HG03469 (cell line): ENCODE measurements around the gene ACSS2.

Experiments
- ATAC-seq: cut with Tn5 transposase; IDR thresholded peaks from one replicate; pipeline ENCODE4 v1.9.1; 2021; ENCODE audit warnings: mild to moderate bottlenecking, moderate library complexity, moderate number of reproducible peaks; ENCODE audit not compliant: unreplicated experiment

Gene ACSS2, protein sequence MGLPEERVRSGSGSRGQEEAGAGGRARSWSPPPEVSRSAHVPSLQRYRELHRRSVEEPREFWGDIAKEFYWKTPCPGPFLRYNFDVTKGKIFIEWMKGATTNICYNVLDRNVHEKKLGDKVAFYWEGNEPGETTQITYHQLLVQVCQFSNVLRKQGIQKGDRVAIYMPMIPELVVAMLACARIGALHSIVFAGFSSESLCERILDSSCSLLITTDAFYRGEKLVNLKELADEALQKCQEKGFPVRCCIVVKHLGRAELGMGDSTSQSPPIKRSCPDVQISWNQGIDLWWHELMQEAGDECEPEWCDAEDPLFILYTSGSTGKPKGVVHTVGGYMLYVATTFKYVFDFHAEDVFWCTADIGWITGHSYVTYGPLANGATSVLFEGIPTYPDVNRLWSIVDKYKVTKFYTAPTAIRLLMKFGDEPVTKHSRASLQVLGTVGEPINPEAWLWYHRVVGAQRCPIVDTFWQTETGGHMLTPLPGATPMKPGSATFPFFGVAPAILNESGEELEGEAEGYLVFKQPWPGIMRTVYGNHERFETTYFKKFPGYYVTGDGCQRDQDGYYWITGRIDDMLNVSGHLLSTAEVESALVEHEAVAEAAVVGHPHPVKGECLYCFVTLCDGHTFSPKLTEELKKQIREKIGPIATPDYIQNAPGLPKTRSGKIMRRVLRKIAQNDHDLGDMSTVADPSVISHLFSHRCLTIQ

DNA sequence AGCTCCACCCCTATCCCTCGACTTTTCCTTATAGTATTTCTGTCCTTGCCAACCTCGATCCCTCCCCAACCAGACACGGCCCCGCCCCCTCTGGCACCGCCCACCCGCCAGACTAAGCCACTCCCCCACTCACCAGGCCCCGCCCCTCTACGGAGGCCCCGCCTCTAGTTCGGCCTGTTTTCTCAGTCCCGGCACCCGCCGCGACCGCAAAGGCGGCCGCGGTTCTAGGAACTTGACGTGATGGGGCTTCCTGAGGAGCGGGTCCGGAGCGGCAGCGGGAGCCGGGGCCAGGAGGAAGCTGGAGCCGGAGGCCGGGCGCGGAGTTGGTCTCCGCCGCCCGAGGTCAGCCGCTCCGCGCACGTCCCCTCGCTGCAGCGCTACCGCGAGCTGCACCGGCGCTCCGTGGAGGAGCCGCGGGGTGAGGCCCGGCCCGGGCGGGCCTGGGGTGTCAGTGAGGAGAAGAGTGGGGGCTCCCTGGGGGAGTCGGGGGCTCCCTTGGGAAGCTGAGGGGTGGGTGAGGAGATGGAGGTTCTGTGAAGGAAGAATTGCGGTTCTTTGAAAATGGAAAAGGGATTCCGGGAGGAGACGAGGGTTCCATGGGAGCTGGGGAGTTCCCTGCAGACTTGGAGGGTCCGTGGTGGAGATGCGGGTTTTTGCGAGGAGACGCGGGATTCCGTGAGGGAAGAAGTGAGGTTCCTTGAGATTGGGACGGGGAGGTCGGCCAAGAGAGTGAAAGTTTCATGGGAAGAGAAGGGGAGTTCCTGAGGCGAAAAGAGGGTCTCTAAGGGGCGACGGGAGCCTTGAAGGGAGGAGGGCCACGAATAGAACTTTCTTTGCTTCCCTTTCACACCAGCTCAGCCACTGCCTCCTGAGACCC lies at the start of gene ACSS2:
Gene ACSS2, plus strand, starts transcription at position 207 of the 877 bp plus-strand sequence. Its CDS starts 34 bp downstream, at position 241.
- ATAC-seq = no peak

DNA sequence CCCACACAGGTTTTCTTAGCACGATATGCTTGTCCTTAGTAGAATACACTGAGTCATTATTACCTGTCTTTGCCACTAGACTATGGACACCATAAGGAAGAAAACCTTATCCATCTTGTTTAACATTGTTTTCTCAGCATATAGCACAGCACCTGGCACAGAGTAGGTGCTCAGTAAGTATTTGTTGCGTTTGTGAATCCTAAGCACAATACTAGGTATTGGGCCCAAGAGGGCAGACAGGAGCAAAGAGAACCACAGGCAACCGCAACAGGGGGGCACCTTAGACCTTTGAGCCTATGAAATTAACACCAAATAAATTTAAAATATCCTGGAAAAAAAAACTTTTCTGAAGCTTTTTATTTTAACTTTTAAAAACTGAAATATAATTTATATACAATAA lies 47.2 kb upstream of the ACSS2 start:
- no peak for ATAC-seq

DNA sequence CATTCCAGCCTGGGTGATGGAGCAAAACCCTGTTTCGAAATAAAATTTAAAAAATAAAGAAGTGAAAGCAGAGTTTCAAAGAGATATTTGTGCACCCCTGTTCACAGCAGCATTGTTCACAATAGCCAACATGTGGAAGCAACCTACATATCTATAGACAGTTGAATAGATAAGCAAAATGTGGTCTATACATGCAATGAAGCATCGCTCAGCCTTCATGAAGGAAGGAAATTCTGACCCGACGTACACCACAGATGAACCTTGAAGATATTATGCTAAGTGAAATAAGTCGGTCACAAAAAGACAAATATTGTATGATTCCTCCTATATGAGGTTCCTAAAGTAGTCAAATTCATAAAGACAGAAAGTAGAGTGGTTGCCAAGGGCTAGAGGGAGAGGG lies 44.5 kb upstream of the ACSS2 start:
- ATAC-seq = no peak

DNA sequence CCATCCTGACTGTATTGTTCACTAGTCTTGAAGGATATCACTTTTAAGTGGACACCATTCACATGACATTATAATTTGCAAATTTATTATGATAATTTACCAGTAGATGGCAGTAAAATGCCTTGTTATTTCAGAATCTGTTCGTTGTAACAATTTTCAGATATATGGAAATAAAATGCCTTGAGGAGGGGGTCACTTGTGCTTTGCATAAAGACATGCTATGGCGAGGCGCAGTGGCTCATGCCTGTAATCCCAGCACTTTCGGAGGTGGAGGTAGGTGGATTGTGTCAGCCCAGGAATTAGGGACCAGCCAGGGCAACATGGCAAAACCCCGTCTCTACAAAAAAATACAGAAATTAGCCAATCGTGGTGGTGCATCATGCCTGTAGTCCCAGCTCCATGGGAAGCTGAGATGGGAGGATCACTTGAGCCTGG lies 41.9 kb upstream of the ACSS2 start:
- no peak for ATAC-seq

DNA sequence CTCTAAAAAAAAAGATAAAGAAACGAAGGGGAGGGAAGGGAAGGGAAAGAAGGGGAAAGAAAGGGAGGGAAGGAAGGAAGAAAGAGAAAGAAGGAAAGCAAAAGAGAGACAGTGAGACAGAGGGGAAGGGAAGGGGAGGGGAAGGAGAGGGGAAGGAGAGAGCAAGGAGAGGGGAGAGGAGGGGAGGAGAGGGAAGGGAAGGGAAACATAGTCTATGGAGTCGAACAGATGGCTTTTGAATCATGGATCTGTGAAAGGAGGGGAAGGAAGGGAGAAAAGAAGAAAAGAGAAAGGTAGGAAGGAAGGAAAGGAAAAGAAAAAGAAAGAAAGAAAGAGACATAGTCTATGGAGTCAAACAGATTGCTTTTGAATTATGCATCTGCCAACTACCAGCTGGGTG lies 34.3 kb upstream of the ACSS2 start:
- no peak for ATAC-seq

DNA sequence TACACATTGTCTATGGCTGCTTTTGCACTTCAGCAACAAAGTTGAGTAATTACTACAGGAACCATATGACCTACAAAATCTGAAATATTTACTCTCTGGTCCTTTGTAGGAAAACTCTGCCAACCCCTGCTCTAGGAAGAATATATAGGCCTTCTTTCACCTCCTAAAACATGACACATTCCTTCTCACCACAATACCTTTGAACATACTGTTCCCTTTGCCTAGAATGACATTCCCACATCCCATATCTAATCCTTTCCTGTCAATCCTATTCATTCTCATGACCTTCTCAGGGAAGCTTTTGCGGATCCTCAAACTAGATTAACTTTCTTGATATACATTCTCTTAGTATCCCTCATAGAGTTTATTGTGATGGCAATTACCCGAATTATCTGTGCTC lies 33.0 kb upstream of the ACSS2 start:
- ATAC-seq = no peak

DNA sequence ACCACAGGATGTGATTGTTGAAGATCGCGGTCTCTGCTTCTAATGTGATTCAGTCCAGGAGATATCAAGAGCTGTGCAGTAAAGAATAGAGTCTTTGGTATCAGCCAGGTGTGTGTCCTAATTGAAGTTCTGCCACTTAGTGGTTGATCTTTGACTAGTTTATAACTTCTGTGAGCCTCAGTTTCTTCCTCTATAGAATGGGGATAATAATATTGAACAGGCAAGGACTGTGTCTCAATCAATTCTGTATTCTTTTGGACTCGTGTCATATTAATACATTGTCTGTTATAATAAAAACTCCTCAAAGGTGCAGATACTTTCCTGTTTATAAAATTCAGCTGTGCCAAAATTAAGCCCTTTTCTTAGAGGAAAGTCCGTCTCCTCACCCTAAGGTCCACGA lies 27.8 kb upstream of the ACSS2 start:
- ATAC-seq = no peak

DNA sequence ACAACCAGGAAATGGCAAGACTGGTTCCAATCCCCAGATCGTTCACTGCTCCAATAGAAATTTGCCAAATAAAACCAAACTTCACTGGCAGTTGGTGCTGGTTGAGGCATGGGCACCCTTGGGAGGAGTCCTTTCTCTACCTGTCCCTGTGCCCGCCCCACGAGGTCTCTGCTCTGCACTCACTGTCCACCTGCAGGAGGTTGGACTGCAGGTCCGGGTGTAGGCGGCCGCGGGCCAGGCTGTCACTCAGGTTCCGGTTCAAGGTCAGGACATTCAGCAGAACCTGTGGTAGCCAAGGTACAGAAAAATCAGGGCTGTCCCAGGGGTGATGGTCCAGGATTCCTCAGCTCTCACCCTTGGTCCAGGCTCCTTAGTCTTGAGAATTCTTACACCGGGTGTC lies 26.6 kb upstream of the ACSS2 start:
- ATAC-seq = no peak

DNA sequence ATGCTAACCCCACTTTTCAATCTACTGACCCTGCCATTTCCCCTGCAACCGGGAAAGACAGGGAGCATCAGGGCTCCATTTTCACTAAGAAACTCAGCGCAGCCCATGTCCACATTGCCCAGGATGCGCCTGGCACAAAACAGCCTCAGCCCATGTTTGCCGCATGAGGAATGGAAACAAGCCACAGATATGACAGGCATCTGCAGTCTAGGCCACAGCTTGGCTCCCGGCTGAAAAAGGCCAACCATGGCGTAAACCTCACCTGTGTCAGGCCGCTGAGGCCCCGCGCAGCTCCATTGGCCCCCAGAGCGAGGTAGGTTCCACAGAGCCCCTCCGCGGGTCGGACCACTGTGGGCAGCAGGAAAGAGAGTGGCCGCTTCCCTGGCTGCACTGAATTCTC lies 25.4 kb upstream of the ACSS2 start:
- no peak for ATAC-seq

DNA sequence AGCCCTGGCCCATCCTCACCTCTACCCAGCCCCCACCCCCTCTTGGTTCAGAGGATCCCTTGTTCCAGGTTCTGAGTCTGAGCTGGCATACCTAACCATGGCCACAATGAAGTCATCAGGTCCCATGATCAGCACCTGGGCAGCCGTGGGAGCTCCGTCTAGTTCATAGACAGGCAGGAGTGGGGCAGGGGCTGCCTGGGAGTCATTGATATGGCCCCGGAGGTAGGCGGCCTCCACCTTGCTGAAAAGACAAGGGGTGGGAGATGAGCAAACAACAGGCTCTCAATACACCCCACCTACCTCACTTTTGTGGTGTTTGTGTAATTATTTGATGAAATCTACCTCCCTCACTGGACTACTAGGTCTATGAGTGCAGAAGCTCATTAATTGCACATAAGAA lies 24.1 kb upstream of the ACSS2 start:
- no peak for ATAC-seq

DNA sequence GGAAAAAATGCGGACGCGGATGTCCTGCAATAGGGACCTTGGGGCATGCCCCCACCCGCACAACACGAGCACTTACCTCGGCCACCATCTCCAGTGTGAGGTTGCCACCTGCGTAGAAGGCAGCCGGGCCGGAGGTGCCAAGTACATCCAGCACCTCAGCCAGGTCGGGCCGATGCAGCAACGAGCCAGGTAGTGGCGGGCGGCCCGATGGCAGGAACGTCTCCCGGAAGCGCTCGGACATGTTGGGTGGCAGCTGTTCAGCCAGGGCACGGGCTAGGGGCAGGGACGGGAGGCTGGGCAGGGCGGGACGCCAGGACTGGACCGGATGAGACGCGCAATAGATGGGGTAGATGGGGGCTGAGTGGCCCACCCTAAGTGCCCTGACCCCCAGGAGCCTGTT lies 17.0 kb upstream of the ACSS2 start:
- ATAC-seq = no peak

DNA sequence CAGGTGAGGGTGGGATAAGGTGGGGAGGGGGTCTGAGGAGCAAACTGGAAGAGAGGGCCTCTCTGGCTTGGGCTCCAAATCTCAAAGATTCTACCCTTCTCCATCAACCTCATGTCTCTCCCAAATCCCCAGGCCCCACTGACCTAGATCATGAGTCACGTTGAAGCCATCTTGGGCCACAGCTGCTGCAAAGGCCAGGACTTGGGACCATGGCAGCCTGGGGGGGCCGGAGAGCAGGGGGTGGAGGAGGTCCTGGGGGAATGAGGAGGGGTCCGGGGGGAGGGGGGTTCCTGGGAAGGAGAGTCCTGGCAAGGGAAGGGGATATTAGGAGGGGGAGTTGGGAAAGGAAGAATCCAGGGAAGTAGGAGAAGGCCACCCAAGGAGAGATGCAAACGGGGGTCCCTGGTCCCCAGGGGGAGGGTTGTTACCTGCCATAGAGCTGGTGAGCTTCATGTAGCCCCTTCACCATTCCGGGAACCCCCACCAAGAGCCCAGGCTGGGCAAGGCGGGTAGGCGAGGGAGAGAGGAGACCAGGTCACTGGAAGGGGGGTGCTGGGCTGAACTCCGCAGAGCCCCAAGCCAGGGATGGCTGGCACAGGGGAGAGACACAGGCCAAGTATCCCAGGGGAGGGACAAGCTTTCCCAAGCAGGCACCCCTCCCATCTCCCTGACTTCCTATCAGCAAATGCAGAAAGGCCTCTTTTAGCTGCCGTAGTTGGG lies 16.4 kb upstream of the ACSS2 start:
- ATAC-seq = no peak

DNA sequence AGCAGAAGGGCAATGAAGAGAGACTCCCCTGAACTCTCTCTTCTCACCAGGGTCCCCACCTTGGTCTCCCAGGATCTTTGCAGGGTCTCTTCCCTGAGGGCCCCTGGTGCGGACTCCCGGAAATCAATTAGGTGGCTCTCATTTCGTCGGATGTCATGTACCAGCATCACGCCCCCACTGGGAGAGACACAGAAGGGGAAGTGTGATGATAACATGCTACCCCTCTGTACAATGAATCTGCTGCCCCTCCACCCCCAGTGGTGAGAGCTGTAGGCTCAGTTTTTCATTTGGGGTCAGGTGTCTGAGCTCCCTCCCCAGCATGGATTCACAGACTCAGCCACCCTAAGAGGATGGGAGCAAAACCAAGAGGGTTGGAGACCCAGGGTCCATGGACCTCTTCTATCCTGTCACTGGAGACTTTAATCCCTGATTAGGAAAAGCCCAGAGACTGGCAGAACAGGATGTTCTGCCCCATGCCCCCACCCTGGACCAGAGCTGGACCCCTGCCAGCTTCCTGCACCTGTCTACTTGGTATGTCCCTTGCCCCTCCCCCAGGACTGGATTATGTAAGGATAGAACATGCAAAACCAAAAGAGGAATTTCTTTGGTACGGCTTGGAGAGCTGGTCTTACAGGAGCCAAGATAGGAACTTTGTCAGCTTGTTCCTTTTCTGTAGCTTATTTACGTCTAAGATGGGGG lies 14.9 kb upstream of the ACSS2 start:
- ATAC-seq = no peak

DNA sequence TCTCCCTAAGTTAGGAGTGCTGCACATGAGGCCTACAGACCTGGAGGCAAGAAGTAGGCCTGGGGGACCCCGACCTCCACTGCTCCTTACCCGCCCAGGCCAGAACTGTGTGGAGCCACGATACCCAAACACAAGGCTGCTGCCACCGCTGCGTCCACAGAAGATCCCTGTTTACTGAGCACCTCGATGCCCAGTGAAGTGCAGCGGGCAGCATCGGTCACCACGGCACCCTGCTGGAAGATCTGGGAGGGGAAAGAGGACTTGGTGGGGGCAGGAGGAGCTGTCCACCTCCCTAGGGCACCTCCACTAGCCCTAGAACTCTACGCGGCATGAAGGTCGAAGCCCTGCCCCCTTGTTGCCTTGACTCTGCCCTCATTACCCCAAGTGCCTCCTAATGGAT lies 13.7 kb upstream of the ACSS2 start:
- no peak for ATAC-seq

DNA sequence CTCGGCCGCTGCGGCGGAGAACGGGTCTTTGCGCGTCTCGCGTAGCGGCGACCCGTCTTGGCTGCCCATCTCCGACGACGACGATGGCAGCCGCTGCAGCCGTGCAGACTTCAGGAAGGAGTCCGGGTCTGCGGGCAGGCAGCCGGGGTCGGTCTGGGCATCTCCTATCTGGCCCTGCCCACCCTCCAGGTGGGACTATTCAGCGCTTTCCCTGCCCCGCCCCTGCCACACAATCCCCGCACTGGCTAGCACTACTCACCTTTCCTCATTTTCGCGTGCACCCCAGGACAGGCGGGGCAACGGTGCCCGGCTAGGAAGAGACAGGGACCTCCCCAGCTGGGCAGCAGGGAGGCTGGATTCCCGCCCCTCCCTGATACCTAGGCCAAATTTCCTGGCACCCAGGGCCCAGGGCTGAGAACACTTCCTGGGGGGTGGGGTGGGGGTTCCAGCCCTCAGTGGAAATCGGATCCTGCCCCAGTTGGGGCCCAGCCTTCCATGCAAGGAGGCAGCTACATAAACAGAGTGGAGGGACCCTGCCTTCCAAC lies 12.9 kb upstream of the ACSS2 start:
- no peak for ATAC-seq

DNA sequence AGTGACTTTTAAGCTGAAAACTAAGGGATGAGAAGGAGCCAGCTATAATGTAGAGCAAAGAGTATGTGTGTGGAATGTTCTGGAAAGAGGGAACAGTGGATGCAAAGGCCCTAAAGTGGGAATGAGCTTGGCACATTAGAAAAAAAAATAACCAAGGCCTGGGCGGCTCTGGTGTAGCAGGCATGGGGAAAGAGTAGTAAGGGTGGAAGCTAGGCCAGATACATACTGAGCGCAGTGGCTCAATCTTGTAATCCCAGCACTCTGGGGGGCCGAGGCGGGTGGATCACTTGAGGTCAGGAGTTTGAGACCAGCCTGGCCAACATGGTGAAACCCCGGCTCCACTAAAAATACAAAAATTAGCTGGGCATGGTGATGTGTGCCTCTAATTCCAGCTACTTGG lies 12.2 kb upstream of the ACSS2 start:
- no peak for ATAC-seq

DNA sequence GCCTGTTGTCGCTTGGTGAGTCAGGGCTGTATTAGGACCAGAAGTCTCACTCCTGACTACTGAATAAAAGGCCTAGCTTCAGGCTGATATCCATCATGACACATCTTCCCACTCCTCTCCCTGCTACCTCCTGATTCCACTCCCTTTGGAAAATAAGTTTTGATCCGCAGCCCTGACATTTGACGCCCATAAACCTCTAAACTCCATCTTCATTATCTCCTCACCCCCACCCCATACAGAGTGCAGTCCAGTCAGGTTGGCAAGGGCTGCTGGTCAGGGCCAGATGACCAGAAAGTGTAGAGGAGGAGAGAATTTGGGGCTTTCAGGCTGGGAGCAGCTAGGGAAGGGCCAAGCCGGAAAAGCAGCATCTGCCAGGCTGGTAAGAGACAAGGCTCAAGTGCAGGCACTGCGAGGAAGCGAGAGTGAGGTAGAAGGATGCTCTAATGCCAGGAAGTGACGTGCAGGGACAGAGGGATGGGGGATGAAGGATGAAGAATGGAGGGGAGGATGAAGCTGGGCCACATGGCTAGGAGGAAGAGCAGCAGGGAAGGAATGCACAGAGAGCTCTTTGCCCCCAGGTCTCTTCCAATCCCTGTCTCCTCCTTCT lies 5.0 kb upstream of the ACSS2 start:
- no peak for ATAC-seq

DNA sequence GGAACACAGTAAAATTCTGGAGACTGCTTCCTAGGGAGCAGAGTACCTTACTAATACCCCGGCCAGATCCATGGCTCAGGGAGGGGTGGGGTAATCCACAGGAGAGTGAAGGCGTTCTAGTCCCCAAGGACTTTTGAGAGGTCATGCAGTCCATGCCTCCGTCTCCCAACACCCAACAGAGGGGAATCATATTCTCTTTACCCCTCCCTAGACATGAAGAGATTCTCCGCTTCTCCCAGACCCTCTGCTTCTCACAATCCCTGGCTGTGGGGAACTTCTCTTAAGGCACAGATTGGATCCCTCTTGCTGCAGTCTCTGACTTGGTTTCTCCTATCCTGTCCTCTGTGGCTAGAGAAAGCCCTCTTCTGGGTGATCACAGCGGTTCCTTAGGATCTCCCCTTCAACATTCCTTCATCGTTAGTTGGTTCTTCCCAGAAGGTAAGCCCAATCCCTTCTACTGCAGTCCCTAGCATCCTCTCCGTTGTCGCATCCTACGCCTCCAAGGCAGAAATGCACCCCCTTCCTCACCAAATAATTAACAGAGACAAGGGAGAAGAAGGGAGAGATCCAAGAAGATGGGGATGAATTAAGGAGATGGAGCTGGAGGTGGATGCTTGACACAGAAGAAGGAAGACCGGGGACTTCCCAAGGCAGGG lies 4.3 kb upstream of the ACSS2 start:
- no peak for ATAC-seq

DNA sequence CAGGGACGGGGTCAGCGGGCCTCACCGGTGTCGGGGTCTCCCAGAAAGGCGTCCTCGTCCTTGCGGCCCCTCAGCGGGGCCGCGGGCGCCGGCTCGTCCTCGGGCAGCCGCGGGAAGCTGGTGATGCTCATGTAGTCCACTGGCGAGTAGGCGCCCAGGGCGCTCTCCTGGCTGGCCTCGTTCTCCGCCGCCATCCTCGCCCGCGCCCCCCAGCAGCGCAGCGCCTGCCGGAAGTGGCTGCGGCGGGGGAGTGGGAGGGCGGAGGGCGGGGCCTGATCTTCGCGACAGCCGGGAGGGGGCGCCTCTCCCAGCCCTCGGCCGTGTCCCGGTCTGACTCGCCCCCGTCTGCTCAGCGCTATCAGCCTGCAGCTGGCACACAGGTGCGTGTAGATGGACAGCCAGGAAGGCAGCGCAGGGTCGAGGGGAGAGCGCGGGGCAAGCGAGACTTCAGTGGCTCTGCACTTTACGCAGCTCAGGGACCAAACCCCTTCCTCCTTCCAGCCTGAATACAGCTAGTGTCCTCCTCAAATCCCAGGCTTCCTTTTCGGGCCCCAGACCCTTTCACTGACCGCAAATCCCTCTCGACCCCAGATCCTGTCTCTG lies 3.7 kb upstream of the ACSS2 start, which contains the start of gene GGT7:
Gene GGT7, minus strand, starts transcription at position 235 of the 603 bp plus-strand sequence. Its CDS starts 41 bp downstream, at position 194.
- no peak for ATAC-seq
